ENCODE measurements around the gene NHEJ1.

The NHEJ1 gene

DNA sequence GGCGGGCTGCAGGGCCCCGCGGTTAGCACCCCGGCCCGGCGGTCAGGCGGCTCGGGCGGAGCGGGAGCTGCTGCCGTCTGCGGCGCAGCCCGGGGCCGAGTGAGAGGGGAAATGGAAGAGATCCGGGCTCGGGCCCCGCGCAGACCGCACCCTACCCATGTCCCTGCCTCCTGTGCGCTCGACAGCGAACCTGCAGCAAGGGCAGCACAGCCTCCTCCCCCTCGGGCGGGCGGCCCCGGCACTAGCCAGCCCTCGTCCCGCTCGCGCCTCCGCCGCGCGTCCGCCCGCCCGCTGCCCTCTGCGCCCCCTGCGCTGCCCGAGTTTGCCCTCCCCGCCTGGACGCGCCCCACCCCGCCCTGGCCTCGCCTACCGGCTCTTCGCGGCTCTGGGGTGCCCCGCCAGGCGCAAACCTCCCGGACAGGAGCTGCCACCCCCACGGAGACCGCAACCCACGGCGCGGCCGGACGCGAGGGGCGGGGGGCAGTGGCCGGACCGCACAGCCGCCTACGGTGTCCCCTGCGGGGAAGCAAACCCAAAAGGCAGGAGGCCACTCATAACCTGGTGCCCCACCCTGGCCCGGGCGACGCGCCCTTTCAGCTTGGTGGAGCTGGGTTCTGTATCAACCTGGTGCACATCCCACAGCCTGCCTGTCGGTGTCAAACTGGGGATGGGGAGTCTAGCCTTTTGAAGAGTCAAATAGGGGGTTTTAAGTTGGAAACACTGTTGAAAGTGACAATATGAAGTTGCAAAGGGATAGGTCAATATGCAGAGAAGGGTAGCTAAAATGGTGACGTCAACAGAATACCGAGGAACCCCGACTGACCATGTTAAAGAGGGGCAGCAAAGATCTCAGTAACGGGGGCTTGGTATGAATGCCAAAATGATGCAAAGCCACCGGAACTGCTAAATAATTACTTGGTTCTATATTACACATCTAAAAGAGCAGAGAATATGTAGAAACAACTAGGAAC, 99.5 kb downstream of the NHEJ1 start, which contains the start of gene IHH:
Gene IHH (minus strand): TSS at position 101 of the 971 bp plus-strand sequence. CDS start 454 bp downstream, outside the sequence.
- in situ Hi-C loops (cut with HindIII; ENCODE audit: low pct_ligation_motif_present, low sequenced_read_pairs), result no loop called here
- Histone ChIP-seq H3K27me3 (replicated peaks) (peaks cover 69% of the 10 kb centered on the region), H3K36me3 (replicated peaks) (no peaks in the 10 kb centered on the region), H3K27ac (no peak within 1 kb of the TSS), H3K4me3 (ENCODE audit: low read depth, low read length) (no peak within 1 kb of the TSS)
- TF ChIP-seq CTCF (IDR thresholded peaks at IDR 0.05; ENCODE audit: low read depth, low read length, missing control alignments), result no peak
- no peak for DNase-seq

- in situ Hi-C loops (cut with HindIII; ENCODE audit: low pct_ligation_motif_present, low sequenced_read_pairs), result no loop called here
- H3K27ac ChIP-seq, result no peak overlapping the region
- no peaks in the 10 kb centered on the region for H3K36me3 ChIP-seq (replicated peaks)
- no peak for DNase-seq
- peaks cover 77% of the 10 kb centered on the region for H3K27me3 ChIP-seq (replicated peaks)
- H3K4me3 ChIP-seq (ENCODE audit: low read depth, low read length), result no peak overlapping the region
- TF ChIP-seq CTCF (IDR thresholded peaks at IDR 0.05; ENCODE audit: low read depth, low read length, missing control alignments), result no peak
Observed at GRCh38 chr2:219059725-219060682, 100.6 kb downstream of the NHEJ1 start.

GRCh38 chr2:219059375-219059724, 101.3 kb downstream of the NHEJ1 start:
- Histone ChIP-seq H3K36me3 (replicated peaks) (no peaks in the 10 kb centered on the region), H3K27ac (no peak overlapping the region), H3K4me3 (ENCODE audit: low read depth, low read length) (no peak overlapping the region), H3K27me3 (replicated peaks) (peaks cover 77% of the 10 kb centered on the region)
- TF ChIP-seq CTCF (IDR thresholded peaks at IDR 0.05; ENCODE audit: low read depth, low read length, missing control alignments), result no peak
- DNase-seq, result no peak
- in situ Hi-C loops (cut with HindIII; ENCODE audit: low pct_ligation_motif_present, low sequenced_read_pairs), result no loop called here

DNA sequence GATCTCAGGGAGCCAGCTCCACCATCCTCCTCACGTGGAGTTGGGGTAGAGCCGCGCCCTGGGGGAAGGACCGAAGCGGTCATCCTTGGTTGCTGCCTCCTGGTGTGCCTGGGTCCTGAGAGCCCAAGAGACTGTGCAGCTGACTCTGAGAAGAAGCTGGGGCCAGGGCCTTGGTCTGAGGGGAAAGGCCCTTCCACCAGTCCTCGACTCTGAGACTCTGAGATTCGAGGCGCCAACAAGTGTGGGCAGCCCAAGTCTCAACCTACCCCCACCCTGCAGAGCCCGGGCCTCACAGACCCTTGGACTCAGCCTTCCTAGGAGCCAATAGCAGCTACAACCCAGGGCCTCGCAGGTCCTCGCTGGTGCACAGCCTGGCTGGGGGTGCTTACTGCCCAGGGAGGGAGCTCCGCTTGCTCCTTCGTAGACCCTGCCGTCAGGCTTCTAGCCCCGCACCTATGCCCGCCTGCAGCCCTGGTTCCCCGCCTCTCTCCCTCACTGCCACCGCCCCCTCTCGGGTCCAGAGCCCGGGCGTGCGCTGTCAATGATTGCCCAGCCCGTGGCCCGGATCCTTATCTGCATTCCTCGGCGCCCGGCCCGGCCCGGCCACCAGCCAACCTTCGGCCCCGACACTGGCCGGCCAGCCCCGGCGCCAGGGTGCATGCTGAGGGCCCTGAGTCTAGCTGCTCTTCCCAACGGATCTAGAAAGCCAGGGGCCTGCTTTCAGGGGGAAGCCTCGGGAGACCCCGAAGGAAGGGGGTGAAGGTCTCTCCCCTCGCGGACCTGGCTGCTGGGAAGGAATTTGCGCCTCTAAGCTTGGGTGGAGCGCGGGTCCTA, 101.9 kb downstream of the NHEJ1 start:
- no peaks in the 10 kb centered on the region for H3K36me3 ChIP-seq (replicated peaks)
- no peak for DNase-seq

More for the DNA sequence above, 101.9 kb downstream of the NHEJ1 start:
- in situ Hi-C loops (cut with HindIII; ENCODE audit: low pct_ligation_motif_present, low sequenced_read_pairs), result no loop called here
- H3K4me3 ChIP-seq (ENCODE audit: low read depth, low read length), result no peak overlapping the region
- TF ChIP-seq CTCF (IDR thresholded peaks at IDR 0.05; ENCODE audit: low read depth, low read length, missing control alignments), result no peak
- no peak overlapping the region for H3K27ac ChIP-seq
- H3K27me3 ChIP-seq (replicated peaks), result peaks cover 78% of the 10 kb centered on the region

Data from brain microvascular endothelial cell (primary cell).